HEK293T (cell line): Measurements from ENCODE around the gene NR4A1.

Source experiments
- BHLHE40 ChIP-seq: fragments of 450-650 bp; IDR thresholded peaks from 2 replicates; pipeline ENCODE4 v1.6.1; 2016; ENCODE audit warnings: mild to moderate bottlenecking, moderate library complexity, borderline replicate concordance
- CTBP1 ChIP-seq: fragments of 450-650 bp; IDR thresholded peaks from 2 replicates; pipeline ENCODE4 v1.6.1; 2016; ENCODE audit warnings: borderline replicate concordance
- ELF4 ChIP-seq: fragments of 450-650 bp; IDR thresholded peaks from 2 replicates; pipeline ENCODE4 v1.6.1; 2017; ENCODE audit warnings: antibody characterized with exemption
- FOXA1 ChIP-seq: fragments of 450-650 bp; IDR thresholded peaks from 2 replicates; pipeline ENCODE4 v1.6.1; 2016; ENCODE audit warnings: mild to moderate bottlenecking
- FOXK2 ChIP-seq: fragments of 450-650 bp; IDR thresholded peaks from 2 replicates; pipeline ENCODE4 v1.6.1; 2016; ENCODE audit warnings: mild to moderate bottlenecking
- FOXM1 ChIP-seq: fragments of 450-650 bp; IDR thresholded peaks from 2 replicates; pipeline ENCODE4 v1.6.1; 2017; ENCODE audit warnings: mild to moderate bottlenecking, borderline replicate concordance
- HDGF ChIP-seq: fragments of 450-650 bp; IDR thresholded peaks from 2 replicates; pipeline ENCODE4 v1.6.1; 2017; ENCODE audit warnings: antibody characterized with exemption, borderline replicate concordance
- L3MBTL2 ChIP-seq: fragments of 450-650 bp; conservative IDR thresholded peaks from 2 replicates; pipeline ENCODE4 v1.6.1; 2016; ENCODE audit warnings: mild to moderate bottlenecking
- NFRKB ChIP-seq: fragments of 450-650 bp; IDR thresholded peaks from 2 replicates; pipeline ENCODE4 v1.6.1; 2016; ENCODE audit warnings: mild to moderate bottlenecking, moderate library complexity
- PKNOX1 ChIP-seq: fragments of 450-650 bp; IDR thresholded peaks from 2 replicates; pipeline ENCODE4 v1.6.1; 2016
- SP1 ChIP-seq: fragments of 450-650 bp; IDR thresholded peaks from 2 replicates; pipeline ENCODE4 v1.6.1; 2017
- SUZ12 ChIP-seq: fragments of 450-650 bp; IDR thresholded peaks from 2 replicates; pipeline ENCODE4 v1.6.1; 2016; ENCODE audit warnings: mild to moderate bottlenecking
- TARDBP ChIP-seq: fragments of 450-650 bp; IDR thresholded peaks from 2 replicates; pipeline ENCODE4 v1.6.1; 2016
- ZNF384 ChIP-seq: fragments of 450-650 bp; IDR thresholded peaks from 2 replicates; pipeline ENCODE4 v1.6.1; 2016

GRCh38 chr12:52015532-52016041 is 35.7 kb upstream of the NR4A1 start:
- no peak for TF ChIP-seq BHLHE40
- TF ChIP-seq FOXK2: no peak
- TF ChIP-seq SP1: no peak
- TF ChIP-seq FOXM1: no peak
- no peak for TF ChIP-seq SUZ12
- no peak for TF ChIP-seq TARDBP
- no peak for TF ChIP-seq ZNF384
- no peak for TF ChIP-seq CTBP1
- no peak for TF ChIP-seq L3MBTL2
- TF ChIP-seq FOXA1: no peak
- no peak for TF ChIP-seq ELF4
- TF ChIP-seq NFRKB: no peak
- TF ChIP-seq HDGF: no peak
- no peak for TF ChIP-seq PKNOX1
